NAMALWA (cell line): ENCODE measurements around the gene USP17L17.
"Not testable (repeated sequence)": the region's sequence is repeated elsewhere in the genome, so short reads cannot be mapped to it uniquely, and the experiment has no call there.

Source experiments
- DNase-seq: peaks from one replicate; pipeline ENCODE4 v3.0.0-alpha.2; 2015; ENCODE audit warnings: low spot score

Gene USP17L17, protein sequence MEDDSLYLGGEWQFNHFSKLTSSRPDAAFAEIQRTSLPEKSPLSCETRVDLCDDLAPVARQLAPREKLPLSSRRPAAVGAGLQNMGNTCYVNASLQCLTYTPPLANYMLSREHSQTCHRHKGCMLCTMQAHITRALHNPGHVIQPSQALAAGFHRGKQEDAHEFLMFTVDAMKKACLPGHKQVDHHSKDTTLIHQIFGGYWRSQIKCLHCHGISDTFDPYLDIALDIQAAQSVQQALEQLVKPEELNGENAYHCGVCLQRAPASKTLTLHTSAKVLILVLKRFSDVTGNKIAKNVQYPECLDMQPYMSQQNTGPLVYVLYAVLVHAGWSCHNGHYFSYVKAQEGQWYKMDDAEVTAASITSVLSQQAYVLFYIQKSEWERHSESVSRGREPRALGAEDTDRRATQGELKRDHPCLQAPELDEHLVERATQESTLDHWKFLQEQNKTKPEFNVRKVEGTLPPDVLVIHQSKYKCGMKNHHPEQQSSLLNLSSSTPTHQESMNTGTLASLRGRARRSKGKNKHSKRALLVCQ

DNA sequence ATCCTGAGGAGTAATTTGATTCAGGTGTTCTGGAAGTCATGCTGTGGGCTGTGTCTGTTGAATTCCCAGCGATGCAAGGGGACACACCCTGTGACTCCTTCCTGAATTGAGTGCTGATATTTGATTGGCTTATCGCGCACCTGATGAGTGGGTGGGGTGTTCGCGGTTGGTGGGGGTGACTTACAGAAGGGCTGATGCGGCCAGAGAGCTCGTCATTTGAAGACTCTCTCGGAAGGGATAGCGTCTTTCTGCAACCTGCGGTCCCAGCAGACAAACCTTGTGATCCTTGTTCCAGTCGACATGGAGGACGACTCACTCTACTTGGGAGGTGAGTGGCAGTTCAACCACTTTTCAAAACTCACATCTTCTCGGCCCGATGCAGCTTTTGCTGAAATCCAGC is at the start of gene USP17L17:
Gene USP17L17, plus strand, starts transcription at position 301 of the 400 bp plus-strand sequence. Its CDS starts 0 bp downstream, at position 301.
- DNase-seq, result not testable (repeated sequence)

DNA sequence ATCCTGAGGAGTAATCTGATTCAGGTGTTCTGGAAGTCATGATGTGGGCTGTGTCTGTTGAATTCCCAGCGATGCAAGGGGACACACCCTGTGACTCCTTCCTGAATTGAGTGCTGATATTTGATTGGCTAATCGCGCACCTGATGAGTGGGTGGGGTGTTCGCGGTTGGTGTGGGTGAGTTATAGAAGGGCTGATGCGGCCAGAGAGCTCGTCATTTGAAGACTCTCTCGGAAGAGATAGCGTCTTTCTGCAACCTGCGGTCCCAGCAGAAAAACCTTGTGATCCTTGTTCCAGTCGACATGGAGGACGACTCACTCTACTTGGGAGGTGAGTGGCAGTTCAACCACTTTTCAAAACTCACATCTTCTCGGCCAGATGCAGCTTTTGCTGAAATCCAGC is 33.3 kb upstream of the USP17L17 start, which contains the start of gene USP17L10:
Gene USP17L10, plus strand, starts transcription at position 301 of the 400 bp plus-strand sequence. Its CDS starts 0 bp downstream, at position 301.
- not testable (repeated sequence) for DNase-seq

DNA sequence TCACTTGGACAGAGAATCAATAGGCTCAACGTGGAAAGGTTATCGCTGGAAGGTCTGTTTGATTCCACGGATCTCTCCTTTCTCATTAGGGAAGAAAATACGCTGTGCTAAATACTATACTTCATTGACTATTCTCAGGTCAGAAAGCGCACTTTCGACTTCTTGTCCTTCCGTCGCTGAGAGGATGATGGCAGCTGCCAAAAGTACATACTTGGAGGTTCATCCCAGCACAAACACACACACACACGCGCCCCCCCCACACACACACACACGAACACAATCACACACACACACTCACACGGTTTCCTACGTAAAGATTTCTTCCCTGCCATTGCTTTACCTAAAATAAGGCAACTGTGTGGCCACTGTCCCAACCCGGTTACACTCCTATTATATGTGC is 29.0 kb upstream of the USP17L17 start:
- DNase-seq, result not testable (repeated sequence)

DNA sequence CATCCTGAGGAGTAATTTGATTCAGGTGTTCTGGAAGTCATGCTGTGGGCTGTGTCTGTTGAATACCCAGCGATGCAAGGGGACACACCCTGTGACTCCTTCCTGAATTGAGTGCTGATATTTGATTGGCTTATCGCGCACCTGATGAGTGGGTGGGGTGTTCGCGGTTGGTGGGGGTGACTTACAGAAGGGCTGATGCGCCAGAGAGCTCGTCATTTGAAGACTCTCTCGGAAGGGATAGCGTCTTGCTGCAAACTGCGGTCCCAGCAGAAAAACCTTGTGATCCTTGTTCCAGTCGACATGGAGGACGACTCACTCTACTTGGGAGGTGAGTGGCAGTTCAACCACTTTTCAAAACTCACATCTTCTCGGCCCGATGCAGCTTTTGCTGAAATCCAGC is 28.6 kb upstream of the USP17L17 start, which contains the start of gene USP17L11:
Gene USP17L11, plus strand, starts transcription at position 301 of the 400 bp plus-strand sequence. Its CDS starts 0 bp downstream, at position 301.
- not testable (repeated sequence) for DNase-seq

DNA sequence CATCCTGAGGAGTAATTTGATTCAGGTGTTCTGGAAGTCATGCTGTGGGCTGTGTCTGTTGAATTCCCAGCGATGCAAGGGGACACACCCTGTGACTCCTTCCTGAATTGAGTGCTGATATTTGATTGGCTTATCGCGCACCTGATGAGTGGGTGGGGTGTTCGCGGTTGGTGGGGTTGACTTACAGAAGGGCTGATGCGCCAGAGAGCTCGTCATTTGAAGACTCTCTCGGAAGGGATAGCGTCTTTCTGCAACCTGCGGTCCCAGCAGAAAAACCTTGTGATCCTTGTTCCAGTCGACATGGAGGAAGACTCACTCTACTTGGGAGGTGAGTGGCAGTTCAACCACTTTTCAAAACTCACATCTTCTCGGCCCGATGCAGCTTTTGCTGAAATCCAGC is 23.8 kb upstream of the USP17L17 start, which contains the start of gene USP17L12:
Gene USP17L12, plus strand, starts transcription at position 301 of the 400 bp plus-strand sequence. Its CDS starts 0 bp downstream, at position 301.
- DNase-seq, result not testable (repeated sequence)

DNA sequence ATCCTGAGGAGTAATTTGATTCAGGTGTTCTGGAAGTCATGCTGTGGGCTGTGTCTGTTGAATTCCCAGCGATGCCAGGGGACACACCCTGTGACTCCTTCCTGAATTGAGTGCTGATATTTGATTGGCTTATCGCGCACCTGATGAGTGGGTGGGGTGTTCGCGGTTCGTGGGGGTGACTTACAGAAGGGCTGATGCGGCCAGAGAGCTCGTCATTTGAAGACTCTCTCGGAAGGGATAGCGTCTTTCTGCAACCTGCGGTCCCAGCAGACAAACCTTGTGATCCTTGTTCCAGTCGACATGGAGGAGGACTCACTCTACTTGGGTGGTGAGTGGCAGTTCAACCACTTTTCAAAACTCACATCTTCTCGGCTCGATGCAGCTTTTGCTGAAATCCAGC is 19.1 kb upstream of the USP17L17 start, which contains the start of gene USP17L13:
Gene USP17L13, plus strand, starts transcription at position 301 of the 400 bp plus-strand sequence. Its CDS starts 0 bp downstream, at position 301.
- DNase-seq, result not testable (repeated sequence)

DNA sequence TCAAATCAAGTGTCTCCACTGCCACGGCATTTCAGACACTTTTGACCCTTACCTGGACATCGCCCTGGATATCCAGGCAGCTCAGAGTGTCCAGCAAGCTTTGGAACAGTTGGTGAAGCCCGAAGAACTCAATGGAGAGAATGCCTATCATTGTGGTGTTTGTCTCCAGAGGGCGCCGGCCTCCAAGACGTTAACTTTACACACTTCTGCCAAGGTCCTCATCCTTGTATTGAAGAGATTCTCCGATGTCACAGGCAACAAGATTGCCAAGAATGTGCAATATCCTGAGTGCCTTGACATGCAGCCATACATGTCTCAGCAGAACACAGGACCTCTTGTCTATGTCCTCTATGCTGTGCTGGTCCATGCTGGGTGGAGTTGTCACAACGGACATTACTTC is 13.4 kb upstream of the USP17L17 start:
- DNase-seq, result not testable (repeated sequence)

DNA sequence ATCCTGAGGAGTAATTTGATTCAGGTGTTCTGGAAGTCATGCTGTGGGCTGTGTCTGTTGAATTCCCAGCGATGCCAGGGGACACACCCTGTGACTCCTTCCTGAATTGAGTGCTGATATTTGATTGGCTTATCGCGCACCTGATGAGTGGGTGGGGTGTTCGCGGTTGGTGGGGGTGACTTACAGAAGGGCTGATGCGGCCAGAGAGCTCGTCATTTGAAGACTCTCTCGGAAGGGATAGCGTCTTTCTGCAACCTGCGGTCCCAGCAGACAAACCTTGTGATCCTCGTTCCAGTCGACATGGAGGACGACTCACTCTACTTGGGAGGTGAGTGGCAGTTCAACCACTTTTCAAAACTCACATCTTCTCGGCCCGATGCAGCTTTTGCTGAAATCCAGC is 9.6 kb upstream of the USP17L17 start, which contains the start of gene USP17L15:
Gene USP17L15, plus strand, starts transcription at position 301 of the 400 bp plus-strand sequence. Its CDS starts 0 bp downstream, at position 301.
- DNase-seq, result not testable (repeated sequence)

DNA sequence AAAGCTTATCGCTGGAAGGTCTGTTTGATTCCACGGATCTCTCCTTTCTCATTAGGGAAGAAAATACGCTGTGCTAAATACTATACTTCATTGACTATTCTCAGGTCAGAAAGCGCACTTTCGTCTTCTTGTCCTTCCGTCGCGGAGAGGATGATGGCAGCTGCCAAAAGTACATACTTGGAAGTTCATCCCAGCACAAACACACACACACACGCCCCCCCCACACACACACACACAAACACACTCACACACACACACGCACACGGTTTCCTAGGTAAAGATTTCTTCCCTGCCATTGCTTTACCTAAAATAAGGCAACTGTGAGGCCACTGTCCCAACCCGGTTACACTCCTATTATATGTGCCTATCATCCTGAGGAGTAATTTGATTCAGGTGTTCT is 5.2 kb upstream of the USP17L17 start:
- not testable (repeated sequence) for DNase-seq

DNA sequence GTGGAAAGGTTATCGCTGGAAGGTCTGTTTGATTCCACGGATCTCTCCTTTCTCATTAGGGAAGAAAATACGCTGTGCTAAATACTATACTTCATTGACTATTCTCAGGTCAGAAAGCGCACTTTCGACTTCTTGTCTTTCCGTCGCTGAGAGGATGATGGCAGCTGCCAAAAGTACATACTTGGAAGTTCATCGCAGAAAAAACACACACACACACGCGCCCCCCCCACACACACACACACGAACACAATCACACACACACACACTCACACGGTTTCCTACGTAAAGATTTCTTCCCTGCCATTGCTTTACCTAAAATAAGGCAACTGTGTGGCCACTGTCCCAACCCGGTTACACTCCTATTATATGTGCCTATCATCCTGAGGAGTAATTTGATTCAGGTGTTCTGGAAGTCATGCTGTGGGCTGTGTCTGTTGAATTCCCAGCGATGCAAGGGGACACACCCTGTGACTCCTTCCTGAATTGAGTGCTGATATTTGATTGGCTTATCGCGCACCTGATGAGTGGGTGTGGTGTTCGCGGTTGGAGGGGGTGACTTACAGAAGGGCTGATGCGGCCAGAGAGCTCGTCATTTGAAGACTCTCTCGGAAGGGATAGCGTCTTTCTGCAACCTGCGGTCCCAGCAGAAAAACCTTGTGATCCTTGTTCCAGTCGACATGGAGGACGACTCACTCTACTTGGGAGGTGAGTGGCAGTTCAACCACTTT is 4.4 kb downstream of the USP17L17 start, which contains the start of gene USP17L18:
Gene USP17L18, plus strand, starts transcription at position 678 of the 728 bp plus-strand sequence. Its CDS starts 0 bp downstream, at position 678.
- not testable (repeated sequence) for DNase-seq

DNA sequence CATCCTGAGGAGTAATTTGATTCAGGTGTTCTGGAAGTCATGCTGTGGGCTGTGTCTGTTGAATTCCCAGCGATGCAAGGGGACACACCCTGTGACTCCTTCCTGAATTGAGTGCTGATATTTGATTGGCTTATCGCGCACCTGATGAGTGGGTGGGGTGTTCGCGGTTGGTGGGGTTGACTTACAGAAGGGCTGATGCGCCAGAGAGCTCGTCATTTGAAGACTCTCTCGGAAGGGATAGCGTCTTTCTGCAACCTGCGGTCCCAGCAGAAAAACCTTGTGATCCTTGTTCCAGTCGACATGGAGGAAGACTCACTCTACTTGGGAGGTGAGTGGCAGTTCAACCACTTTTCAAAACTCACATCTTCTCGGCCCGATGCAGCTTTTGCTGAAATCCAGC is 9.4 kb downstream of the USP17L17 start, which contains the start of gene USP17L19:
Gene USP17L19, plus strand, starts transcription at position 301 of the 400 bp plus-strand sequence. Its CDS starts 0 bp downstream, at position 301.
- DNase-seq, result not testable (repeated sequence)

DNA sequence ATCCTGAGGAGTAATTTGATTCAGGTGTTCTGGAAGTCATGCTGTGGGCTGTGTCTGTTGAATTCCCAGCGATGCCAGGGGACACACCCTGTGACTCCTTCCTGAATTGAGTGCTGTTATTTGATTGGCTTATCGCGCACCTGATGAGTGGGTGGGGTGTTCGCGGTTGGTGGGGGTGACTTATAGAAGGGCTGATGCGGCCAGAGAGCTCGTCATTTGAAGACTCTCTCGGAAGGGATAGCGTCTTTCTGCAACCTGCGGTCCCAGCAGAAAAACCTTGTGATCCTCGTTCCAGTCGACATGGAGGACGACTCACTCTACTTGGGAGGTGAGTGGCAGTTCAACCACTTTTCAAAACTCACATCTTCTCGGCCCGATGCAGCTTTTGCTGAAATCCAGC is 14.1 kb downstream of the USP17L17 start, which contains the start of gene USP17L20:
Gene USP17L20, plus strand, starts transcription at position 301 of the 400 bp plus-strand sequence. Its CDS starts 0 bp downstream, at position 301.
- DNase-seq, result not testable (repeated sequence)

DNA sequence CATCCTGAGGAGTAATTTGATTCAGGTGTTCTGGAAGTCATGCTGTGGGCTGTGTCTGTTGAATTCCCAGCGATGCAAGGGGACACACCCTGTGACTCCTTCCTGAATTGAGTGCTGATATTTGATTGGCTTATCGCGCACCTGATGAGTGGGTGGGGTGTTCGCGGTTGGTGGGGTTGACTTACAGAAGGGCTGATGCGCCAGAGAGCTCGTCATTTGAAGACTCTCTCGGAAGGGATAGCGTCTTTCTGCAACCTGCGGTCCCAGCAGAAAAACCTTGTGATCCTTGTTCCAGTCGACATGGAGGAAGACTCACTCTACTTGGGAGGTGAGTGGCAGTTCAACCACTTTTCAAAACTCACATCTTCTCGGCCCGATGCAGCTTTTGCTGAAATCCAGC is 18.9 kb downstream of the USP17L17 start, which contains the start of gene USP17L21:
Gene USP17L21, plus strand, starts transcription at position 301 of the 400 bp plus-strand sequence. Its CDS starts 0 bp downstream, at position 301.
- not testable (repeated sequence) for DNase-seq

DNA sequence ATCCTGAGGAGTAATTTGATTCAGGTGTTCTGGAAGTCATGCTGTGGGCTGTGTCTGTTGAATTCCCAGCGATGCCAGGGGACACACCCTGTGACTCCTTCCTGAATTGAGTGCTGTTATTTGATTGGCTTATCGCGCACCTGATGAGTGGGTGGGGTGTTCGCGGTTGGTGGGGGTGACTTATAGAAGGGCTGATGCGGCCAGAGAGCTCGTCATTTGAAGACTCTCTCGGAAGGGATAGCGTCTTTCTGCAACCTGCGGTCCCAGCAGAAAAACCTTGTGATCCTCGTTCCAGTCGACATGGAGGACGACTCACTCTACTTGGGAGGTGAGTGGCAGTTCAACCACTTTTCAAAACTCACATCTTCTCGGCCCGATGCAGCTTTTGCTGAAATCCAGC is 23.6 kb downstream of the USP17L17 start, which contains the start of gene USP17L22:
Gene USP17L22, plus strand, starts transcription at position 301 of the 400 bp plus-strand sequence. Its CDS starts 0 bp downstream, at position 301.
- not testable (repeated sequence) for DNase-seq

DNA sequence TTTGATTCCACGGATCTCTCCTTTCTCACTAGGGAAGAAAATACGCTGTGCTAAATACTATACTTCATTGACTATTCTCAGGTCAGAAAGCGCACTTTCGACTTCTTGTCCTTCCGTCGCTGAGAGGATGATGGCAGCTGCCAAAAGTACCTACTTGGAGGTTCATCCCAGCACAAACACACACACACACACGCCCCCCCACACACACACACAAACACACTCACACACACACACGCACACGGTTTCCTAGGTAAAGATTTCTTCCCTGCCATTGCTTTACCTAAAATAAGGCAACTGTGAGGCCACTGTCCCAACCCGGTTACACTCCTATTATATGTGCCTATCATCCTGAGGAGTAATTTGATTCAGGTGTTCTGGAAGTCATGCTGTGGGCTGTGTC is 28.0 kb downstream of the USP17L17 start:
- not testable (repeated sequence) for DNase-seq
